ENCODE results near the gene GLT6D1.

GRCh38 chr9:135574943-135575342, 64.4 kb downstream of the GLT6D1 start:
- TF ChIP-seq CTCF (IDR thresholded peaks at IDR 0.05; ENCODE audit: control extremely low read depth in 1 of 3, insufficient read depth in 1 of 3, low read depth in 1 of 3, low read length in 3 of 3), result no peak
- no peak for TF ChIP-seq SIN3A (conservative IDR thresholded peaks at IDR 0.05 in 1 of 2, IDR thresholded peaks at IDR 0.05 in 1 of 2; ENCODE audit: low read depth in 1 of 2, low read length in 2 of 2)
- TF ChIP-seq EZH2 (IDR thresholded peaks at IDR 0.05; ENCODE audit: low read depth, low read length, severe bottlenecking), result no peak

Data from H1 (cell line).